ENCODE measurements around the gene OBSCN. TPM values are rescaled to one million over a fixed set of nuclear protein-coding genes. Genes with fewer than 3 reads are reported as not detected.
"Not testable (repeated sequence)": the region's sequence is repeated elsewhere in the genome, so short reads cannot be mapped to it uniquely, and the experiment has no call there.

The OBSCN gene
- total RNA-seq, 1 donor from 2014 or later = 28.6 TPM

DNA sequence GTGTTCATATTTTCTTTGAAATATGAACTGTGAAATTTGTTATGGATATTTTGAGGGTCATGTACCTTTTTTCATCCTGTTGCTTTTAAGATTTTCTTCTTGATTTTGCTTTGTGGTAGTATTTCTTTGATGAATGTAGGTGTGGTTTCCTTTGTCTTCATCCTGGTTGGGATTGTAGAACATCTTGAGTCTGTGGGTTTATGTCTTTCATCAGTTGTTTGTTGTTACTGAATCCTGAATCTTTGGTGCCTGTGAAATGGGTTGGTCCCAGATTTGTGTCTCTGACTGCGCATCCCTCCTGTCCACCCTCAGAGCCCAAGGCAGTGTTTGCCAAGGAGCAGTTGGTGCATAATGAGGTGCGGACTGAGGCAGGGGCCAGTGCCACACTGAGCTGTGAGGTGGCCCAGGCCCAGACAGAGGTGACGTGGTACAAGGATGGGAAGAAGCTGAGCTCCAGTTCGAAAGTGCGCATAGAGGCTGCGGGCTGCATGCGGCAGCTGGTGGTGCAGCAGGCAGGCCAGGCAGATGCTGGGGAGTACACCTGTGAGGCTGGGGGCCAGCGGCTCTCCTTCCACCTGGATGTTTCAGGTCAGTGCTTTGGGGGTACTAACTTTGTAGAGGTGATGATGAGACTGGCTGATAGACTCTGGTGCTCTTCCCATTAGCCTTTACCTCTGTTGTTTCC lies 38.5 kb downstream of the OBSCN start:
- Histone ChIP-seq H3K4me1 (no peaks in the 10 kb centered on the region), H3K36me3 (peaks cover 0 to 17% of the 10 kb centered on the region in 2 donors), H3K27ac (no peak overlapping the region), H3K27me3 (no peaks in the 10 kb centered on the region), H3K4me3 (no peak overlapping the region), H3K9me3 (peaks cover 11 to 50% of the 10 kb centered on the region in 2 donors)
- intact Hi-C loops (cut with DNase I) = no loop called here
- TF ChIP-seq, protein P1, sequence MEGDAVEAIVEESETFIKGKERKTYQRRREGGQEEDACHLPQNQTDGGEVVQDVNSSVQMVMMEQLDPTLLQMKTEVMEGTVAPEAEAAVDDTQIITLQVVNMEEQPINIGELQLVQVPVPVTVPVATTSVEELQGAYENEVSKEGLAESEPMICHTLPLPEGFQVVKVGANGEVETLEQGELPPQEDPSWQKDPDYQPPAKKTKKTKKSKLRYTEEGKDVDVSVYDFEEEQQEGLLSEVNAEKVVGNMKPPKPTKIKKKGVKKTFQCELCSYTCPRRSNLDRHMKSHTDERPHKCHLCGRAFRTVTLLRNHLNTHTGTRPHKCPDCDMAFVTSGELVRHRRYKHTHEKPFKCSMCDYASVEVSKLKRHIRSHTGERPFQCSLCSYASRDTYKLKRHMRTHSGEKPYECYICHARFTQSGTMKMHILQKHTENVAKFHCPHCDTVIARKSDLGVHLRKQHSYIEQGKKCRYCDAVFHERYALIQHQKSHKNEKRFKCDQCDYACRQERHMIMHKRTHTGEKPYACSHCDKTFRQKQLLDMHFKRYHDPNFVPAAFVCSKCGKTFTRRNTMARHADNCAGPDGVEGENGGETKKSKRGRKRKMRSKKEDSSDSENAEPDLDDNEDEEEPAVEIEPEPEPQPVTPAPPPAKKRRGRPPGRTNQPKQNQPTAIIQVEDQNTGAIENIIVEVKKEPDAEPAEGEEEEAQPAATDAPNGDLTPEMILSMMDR (IDR thresholded peaks at IDR 0.05) = no peak
- no peak for DNase-seq (ENCODE audit: low spot score in 2 of 2)

DNA sequence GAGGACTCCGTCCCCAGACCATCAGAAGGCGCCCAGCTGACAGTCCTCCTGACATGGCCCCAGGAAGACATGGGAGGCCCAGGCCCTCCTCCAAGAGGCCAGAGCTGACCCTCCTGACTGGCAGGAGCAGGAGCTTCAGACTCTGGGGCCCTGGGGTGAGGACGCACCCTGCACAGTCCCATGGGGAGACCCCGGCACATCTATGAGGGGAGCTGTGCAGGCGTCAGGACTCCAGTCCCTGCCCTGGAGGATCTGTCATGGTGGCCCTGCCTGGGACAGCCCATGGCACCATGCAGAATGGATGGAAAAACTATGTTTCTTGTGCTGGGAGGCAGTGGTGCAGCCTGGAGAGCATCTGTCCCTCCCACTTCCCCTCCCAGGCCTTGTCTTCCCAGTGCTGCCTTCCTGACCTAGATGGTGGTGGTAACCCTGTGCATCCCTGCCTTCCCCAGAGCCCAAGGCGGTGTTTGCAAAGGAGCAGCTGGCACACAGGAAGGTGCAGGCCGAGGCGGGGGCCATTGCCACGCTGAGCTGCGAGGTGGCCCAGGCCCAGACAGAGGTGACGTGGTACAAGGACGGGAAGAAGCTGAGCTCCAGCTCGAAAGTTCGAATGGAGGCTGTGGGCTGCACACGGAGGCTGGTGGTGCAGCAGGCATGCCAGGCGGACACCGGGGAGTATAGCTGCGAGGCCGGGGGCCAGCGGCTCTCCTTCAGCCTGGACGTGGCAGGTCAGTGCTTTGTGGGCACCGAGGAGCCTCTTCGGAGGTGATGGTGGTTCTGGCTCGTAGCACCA lies 41.9 kb downstream of the OBSCN start:
- H3K9me3 ChIP-seq = peaks cover 4 to 20% of the 10 kb centered on the region in 2 donors
- TF ChIP-seq, protein P1 (IDR thresholded peaks at IDR 0.05) = no peak
- intact Hi-C loops (cut with DNase I) = no loop called here
- no peaks in the 10 kb centered on the region for H3K27me3 ChIP-seq
- H3K27ac ChIP-seq = no peak overlapping the region
- H3K4me1 ChIP-seq = no peaks in the 10 kb centered on the region
- no peak overlapping the region for H3K4me3 ChIP-seq
- H3K36me3 ChIP-seq = peaks cover 0 to 17% of the 10 kb centered on the region in 2 donors
- DNase-seq (ENCODE audit: low spot score in 2 of 2) = no peak

DNA sequence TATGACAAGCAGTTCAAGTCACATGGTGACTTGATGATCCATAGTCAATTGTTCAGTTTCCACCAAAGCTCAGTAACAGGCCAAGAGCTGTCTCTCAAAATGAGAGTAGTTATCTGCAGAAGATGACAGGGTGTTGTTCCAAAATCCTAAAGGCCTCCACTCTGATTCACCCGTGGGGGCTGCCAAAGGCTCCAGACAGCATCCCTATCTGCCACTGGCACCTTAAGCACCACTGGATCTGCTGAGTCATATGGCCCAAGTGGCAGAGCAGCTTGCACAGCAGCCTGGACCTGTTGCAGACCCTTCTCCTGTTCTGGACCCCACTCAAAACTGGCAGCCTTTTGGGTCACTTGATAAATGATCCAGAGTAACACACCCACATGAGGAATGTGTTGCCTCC lies 44.6 kb downstream of the OBSCN start:
- intact Hi-C loops (cut with DNase I) = not testable (repeated sequence)

DNA sequence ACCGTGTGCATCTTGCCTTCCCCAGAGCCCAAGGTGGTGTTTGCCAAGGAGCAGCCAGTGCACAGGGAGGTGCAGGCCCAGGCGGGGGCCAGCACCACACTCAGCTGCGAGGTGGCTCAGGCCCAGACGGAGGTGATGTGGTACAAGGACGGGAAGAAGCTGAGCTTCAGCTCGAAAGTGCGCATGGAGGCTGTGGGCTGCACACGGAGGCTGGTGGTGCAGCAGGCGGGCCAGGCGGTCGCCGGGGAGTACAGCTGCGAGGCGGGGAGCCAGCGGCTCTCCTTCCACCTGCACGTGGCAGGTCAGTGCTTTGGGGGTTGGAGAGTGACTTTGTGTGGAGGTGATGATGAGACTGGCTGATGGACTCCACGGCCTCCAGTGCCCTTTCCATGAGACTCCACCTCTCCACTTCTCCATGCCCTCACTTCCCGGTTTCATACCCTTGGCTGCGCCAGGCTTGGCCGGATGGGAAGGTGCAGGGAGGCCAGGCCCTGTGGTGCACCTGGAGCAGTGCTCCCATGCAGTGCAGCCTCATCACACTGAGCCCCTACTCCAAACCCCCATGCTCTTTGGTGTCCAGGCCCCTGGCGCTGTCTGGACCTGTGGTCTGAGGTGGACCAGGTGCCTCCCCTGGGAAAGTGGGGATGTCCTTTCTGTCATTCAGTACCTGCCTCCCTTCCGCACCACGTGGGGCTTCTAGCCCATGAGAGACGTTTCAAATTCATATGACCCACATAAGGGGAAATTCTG lies 49.0 kb downstream of the OBSCN start:
- Histone ChIP-seq H3K27ac (no peak overlapping the region), H3K9me3 (peaks cover 0 to 6% of the 10 kb centered on the region in 2 donors), H3K4me1 (no peaks in the 10 kb centered on the region), H3K27me3 (no peaks in the 10 kb centered on the region), H3K4me3 (no peak overlapping the region), H3K36me3 (no peaks in the 10 kb centered on the region)
- TF ChIP-seq, protein P1 (IDR thresholded peaks at IDR 0.05) = no peak
- DNase-seq (ENCODE audit: low spot score in 2 of 2) = no peak
- intact Hi-C loops (cut with DNase I) = no loop called here

More for the DNA sequence above, 44.6 kb downstream of the OBSCN start:
- not testable (repeated sequence) for H3K4me3 ChIP-seq; H3K27me3 ChIP-seq; H3K9me3 ChIP-seq; H3K4me1 ChIP-seq; H3K27ac ChIP-seq; DNase-seq (ENCODE audit: low spot score in 2 of 2); H3K36me3 ChIP-seq

DNA sequence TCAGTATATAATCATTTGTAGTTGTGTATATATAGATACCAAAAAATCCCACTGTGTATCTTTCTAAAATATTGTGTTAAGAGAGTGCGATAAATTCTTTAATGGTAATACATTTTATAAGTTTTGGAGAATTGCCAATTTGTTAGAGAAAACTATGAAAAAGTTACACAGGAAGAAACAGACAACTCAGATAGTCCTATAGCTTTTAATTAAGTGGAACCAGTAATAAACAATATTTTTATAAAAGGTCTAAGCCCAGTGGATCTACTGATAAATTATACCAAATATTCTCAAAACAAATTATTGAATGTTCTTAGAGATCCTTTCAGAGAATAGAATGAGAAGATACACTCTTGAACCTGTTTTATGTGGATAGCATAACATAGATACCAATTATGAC lies 50.6 kb downstream of the OBSCN start:
- no peaks in the 10 kb centered on the region for H3K4me1 ChIP-seq
- no peak overlapping the region for H3K27ac ChIP-seq
- TF ChIP-seq, protein P1 (IDR thresholded peaks at IDR 0.05) = no peak
- peaks cover 0 to 6% of the 10 kb centered on the region in 2 donors for H3K9me3 ChIP-seq
- DNase-seq (ENCODE audit: low spot score in 2 of 2) = no peak
- H3K36me3 ChIP-seq = no peaks in the 10 kb centered on the region
- intact Hi-C loops (cut with DNase I) = no loop called here
- no peaks in the 10 kb centered on the region for H3K27me3 ChIP-seq
- H3K4me3 ChIP-seq = no peak overlapping the region
